Measurements from ENCODE around the gene GRIK4. TPM values are rescaled to one million over a fixed set of nuclear protein-coding genes. Genes with fewer than 3 reads are reported as not detected.

Gene GRIK4
- total RNA-seq, 1 donor from 2014 or later: 0.52 TPM

- Histone ChIP-seq H3K27ac (ENCODE audit: low read depth, low read length) (no peak overlapping the region), H3K36me3 (ENCODE audit: control insufficient read depth in 3 of 3, insufficient read depth in 3 of 3, low read length in 3 of 3) (no peaks in the 10 kb centered on the region), H3K4me1 (ENCODE audit: control insufficient read depth in 3 of 3, insufficient read depth in 3 of 3, low read length in 3 of 3) (no peaks in the 10 kb centered on the region), H3K9me3 (ENCODE audit: control insufficient read depth in 3 of 3, low read length in 3 of 3) (no peaks in the 10 kb centered on the region), H3K4me3 (ENCODE audit: low read length in 3 of 3) (no peak overlapping the region), H3K27me3 (ENCODE audit: control insufficient read depth in 3 of 3, insufficient read depth in 3 of 3, low read length in 3 of 3) (peaks cover 0 to 10% (median 8%) of the 10 kb centered on the region in 3 donors), H3K9ac (ENCODE audit: low read depth in 1 of 3, low read length in 3 of 3) (no peak overlapping the region)
Measured at GRCh38 chr11:120598517-120599257, 87.1 kb downstream of the GRIK4 start.

GRCh38 chr11:120599816-120600420, 88.4 kb downstream of the GRIK4 start:
- no peaks in the 10 kb centered on the region for H3K36me3 ChIP-seq (ENCODE audit: control insufficient read depth in 3 of 3, insufficient read depth in 3 of 3, low read length in 3 of 3)
- no peak overlapping the region for H3K4me3 ChIP-seq (ENCODE audit: low read length in 3 of 3)
- H3K9me3 ChIP-seq (ENCODE audit: control insufficient read depth in 3 of 3, low read length in 3 of 3): no peaks in the 10 kb centered on the region
- no peak overlapping the region for H3K27ac ChIP-seq (ENCODE audit: low read depth, low read length)
- H3K4me1 ChIP-seq (ENCODE audit: control insufficient read depth in 3 of 3, insufficient read depth in 3 of 3, low read length in 3 of 3): no peaks in the 10 kb centered on the region
- peaks cover 0 to 10% (median 8%) of the 10 kb centered on the region in 3 donors for H3K27me3 ChIP-seq (ENCODE audit: control insufficient read depth in 3 of 3, insufficient read depth in 3 of 3, low read length in 3 of 3)
- no peak overlapping the region for H3K9ac ChIP-seq (ENCODE audit: low read depth in 1 of 3, low read length in 3 of 3)

- H3K27ac ChIP-seq (ENCODE audit: low read depth, low read length): no peak overlapping the region
- peaks cover 0 to 10% (median 8%) of the 10 kb centered on the region in 3 donors for H3K27me3 ChIP-seq (ENCODE audit: control insufficient read depth in 3 of 3, insufficient read depth in 3 of 3, low read length in 3 of 3)
- no peak overlapping the region for H3K4me3 ChIP-seq (ENCODE audit: low read length in 3 of 3)
- H3K4me1 ChIP-seq (ENCODE audit: control insufficient read depth in 3 of 3, insufficient read depth in 3 of 3, low read length in 3 of 3): no peaks in the 10 kb centered on the region
- no peak overlapping the region for H3K9ac ChIP-seq (ENCODE audit: low read depth in 1 of 3, low read length in 3 of 3)
- H3K9me3 ChIP-seq (ENCODE audit: control insufficient read depth in 3 of 3, low read length in 3 of 3): no peaks in the 10 kb centered on the region
- H3K36me3 ChIP-seq (ENCODE audit: control insufficient read depth in 3 of 3, insufficient read depth in 3 of 3, low read length in 3 of 3): no peaks in the 10 kb centered on the region
Measured at GRCh38 chr11:120601536-120601935, 90.0 kb downstream of the GRIK4 start.

GRCh38 chr11:120603071-120603470, 91.5 kb downstream of the GRIK4 start:
- Histone ChIP-seq H3K4me3 (ENCODE audit: low read length in 3 of 3) (no peak overlapping the region), H3K27me3 (ENCODE audit: control insufficient read depth in 3 of 3, insufficient read depth in 3 of 3, low read length in 3 of 3) (peaks cover 0 to 8% (median 5%) of the 10 kb centered on the region in 3 donors), H3K9me3 (ENCODE audit: control insufficient read depth in 3 of 3, low read length in 3 of 3) (no peaks in the 10 kb centered on the region), H3K9ac (ENCODE audit: low read depth in 1 of 3, low read length in 3 of 3) (no peak overlapping the region), H3K4me1 (ENCODE audit: control insufficient read depth in 3 of 3, insufficient read depth in 3 of 3, low read length in 3 of 3) (no peaks in the 10 kb centered on the region), H3K27ac (ENCODE audit: low read depth, low read length) (no peak overlapping the region), H3K36me3 (ENCODE audit: control insufficient read depth in 3 of 3, insufficient read depth in 3 of 3, low read length in 3 of 3) (no peaks in the 10 kb centered on the region)

GRCh38 chr11:120605469-120605868, 93.9 kb downstream of the GRIK4 start:
- Histone ChIP-seq H3K27ac (ENCODE audit: low read depth, low read length) (no peak overlapping the region), H3K4me1 (ENCODE audit: control insufficient read depth in 3 of 3, insufficient read depth in 3 of 3, low read length in 3 of 3) (peaks cover 0 to 8% (median 4%) of the 10 kb centered on the region in 3 donors), H3K4me3 (ENCODE audit: low read length in 3 of 3) (no peak overlapping the region), H3K9me3 (ENCODE audit: control insufficient read depth in 3 of 3, low read length in 3 of 3) (no peaks in the 10 kb centered on the region), H3K27me3 (ENCODE audit: control insufficient read depth in 3 of 3, insufficient read depth in 3 of 3, low read length in 3 of 3) (peaks cover 0 to 3% (median 0%) of the 10 kb centered on the region in 3 donors), H3K9ac (ENCODE audit: low read depth in 1 of 3, low read length in 3 of 3) (no peak overlapping the region), H3K36me3 (ENCODE audit: control insufficient read depth in 3 of 3, insufficient read depth in 3 of 3, low read length in 3 of 3) (no peaks in the 10 kb centered on the region)

GRCh38 chr11:120606211-120607010, 94.9 kb downstream of the GRIK4 start:
- peaks cover 0 to 3% (median 0%) of the 10 kb centered on the region in 3 donors for H3K27me3 ChIP-seq (ENCODE audit: control insufficient read depth in 3 of 3, insufficient read depth in 3 of 3, low read length in 3 of 3)
- H3K4me3 ChIP-seq (ENCODE audit: low read length in 3 of 3): no peak overlapping the region
- H3K27ac ChIP-seq (ENCODE audit: low read depth, low read length): no peak overlapping the region
- no peaks in the 10 kb centered on the region for H3K9me3 ChIP-seq (ENCODE audit: control insufficient read depth in 3 of 3, low read length in 3 of 3)
- H3K36me3 ChIP-seq (ENCODE audit: control insufficient read depth in 3 of 3, insufficient read depth in 3 of 3, low read length in 3 of 3): no peaks in the 10 kb centered on the region
- peaks cover 0 to 8% (median 4%) of the 10 kb centered on the region in 3 donors for H3K4me1 ChIP-seq (ENCODE audit: control insufficient read depth in 3 of 3, insufficient read depth in 3 of 3, low read length in 3 of 3)
- no peak overlapping the region for H3K9ac ChIP-seq (ENCODE audit: low read depth in 1 of 3, low read length in 3 of 3)

GRCh38 chr11:120608061-120608460, 96.5 kb downstream of the GRIK4 start:
- Histone ChIP-seq H3K9me3 (ENCODE audit: control insufficient read depth in 3 of 3, low read length in 3 of 3) (no peaks in the 10 kb centered on the region), H3K4me3 (ENCODE audit: low read length in 3 of 3) (no peak overlapping the region), H3K27ac (ENCODE audit: low read depth, low read length) (no peak overlapping the region)

GRCh38 chr11:120608760-120609211, 97.2 kb downstream of the GRIK4 start:
- no peaks in the 10 kb centered on the region for H3K36me3 ChIP-seq (ENCODE audit: control insufficient read depth in 3 of 3, insufficient read depth in 3 of 3, low read length in 3 of 3)
- H3K4me3 ChIP-seq (ENCODE audit: low read length in 3 of 3): no peak overlapping the region
- no peak overlapping the region for H3K27ac ChIP-seq (ENCODE audit: low read depth, low read length)
- peaks cover 0 to 4% (median 0%) of the 10 kb centered on the region in 3 donors for H3K27me3 ChIP-seq (ENCODE audit: control insufficient read depth in 3 of 3, insufficient read depth in 3 of 3, low read length in 3 of 3)
- H3K4me1 ChIP-seq (ENCODE audit: control insufficient read depth in 3 of 3, insufficient read depth in 3 of 3, low read length in 3 of 3): peaks cover 0 to 8% (median 4%) of the 10 kb centered on the region in 3 donors
- H3K9ac ChIP-seq (ENCODE audit: low read depth in 1 of 3, low read length in 3 of 3): no peak overlapping the region
- H3K9me3 ChIP-seq (ENCODE audit: control insufficient read depth in 3 of 3, low read length in 3 of 3): no peaks in the 10 kb centered on the region

More at GRCh38 chr11:120608061-120608460, 96.5 kb downstream of the GRIK4 start:
- no peak overlapping the region for H3K9ac ChIP-seq (ENCODE audit: low read depth in 1 of 3, low read length in 3 of 3)
- peaks cover 0 to 8% (median 4%) of the 10 kb centered on the region in 3 donors for H3K4me1 ChIP-seq (ENCODE audit: control insufficient read depth in 3 of 3, insufficient read depth in 3 of 3, low read length in 3 of 3)
- H3K36me3 ChIP-seq (ENCODE audit: control insufficient read depth in 3 of 3, insufficient read depth in 3 of 3, low read length in 3 of 3): no peaks in the 10 kb centered on the region
- no peaks in the 10 kb centered on the region for H3K27me3 ChIP-seq (ENCODE audit: control insufficient read depth in 3 of 3, insufficient read depth in 3 of 3, low read length in 3 of 3)

- H3K4me3 ChIP-seq (ENCODE audit: low read length in 3 of 3): no peak overlapping the region
- H3K4me1 ChIP-seq (ENCODE audit: control insufficient read depth in 3 of 3, insufficient read depth in 3 of 3, low read length in 3 of 3): peaks cover 0 to 8% (median 4%) of the 10 kb centered on the region in 3 donors
- no peak overlapping the region for H3K9ac ChIP-seq (ENCODE audit: low read depth in 1 of 3, low read length in 3 of 3)
- H3K36me3 ChIP-seq (ENCODE audit: control insufficient read depth in 3 of 3, insufficient read depth in 3 of 3, low read length in 3 of 3): no peaks in the 10 kb centered on the region
- peaks cover 0 to 4% (median 0%) of the 10 kb centered on the region in 3 donors for H3K27me3 ChIP-seq (ENCODE audit: control insufficient read depth in 3 of 3, insufficient read depth in 3 of 3, low read length in 3 of 3)
- no peak overlapping the region for H3K27ac ChIP-seq (ENCODE audit: low read depth, low read length)
- H3K9me3 ChIP-seq (ENCODE audit: control insufficient read depth in 3 of 3, low read length in 3 of 3): no peaks in the 10 kb centered on the region
Measured at GRCh38 chr11:120610111-120610510, 98.6 kb downstream of the GRIK4 start.

All from skeletal muscle tissue (tissue), 4 donors.